Activated CD4-positive, alpha-beta T cell treated with anti-CD3 and anti-CD28 coated beads, Interleukin-2, amount 50 U/mL, for 16 hours (primary cell): Measurements from ENCODE around the gene DGLUCY.

ENCODE experiments used
- DNase-seq: peaks from one replicate; pipeline ENCODE4 v3.0.0-alpha.2; 2020

The DGLUCY gene

DNA sequence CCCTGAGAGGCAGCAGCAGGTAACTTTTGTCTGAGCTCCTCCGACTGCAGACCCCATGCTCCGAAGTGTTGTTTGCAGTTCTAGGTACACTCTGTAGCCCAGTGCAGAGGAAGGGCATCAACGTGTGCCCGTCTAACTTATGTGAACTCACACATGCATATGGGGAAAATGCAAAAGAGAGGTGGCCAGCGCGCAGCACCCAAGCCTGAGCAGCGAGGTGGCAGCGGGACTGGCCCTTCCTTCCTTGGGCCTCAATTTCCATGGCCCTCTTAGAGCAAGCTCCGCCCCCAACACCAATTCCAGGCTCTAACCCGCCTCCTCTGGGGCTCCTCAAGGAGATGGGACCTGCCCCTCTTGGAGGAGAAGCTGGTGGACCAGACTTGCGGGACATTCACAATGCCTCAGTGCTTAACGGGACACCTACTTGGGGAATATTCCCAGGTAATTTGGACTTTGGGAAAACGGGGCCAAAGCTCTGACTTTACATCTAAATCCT is 102.9 kb downstream of the DGLUCY start:
- DNase-seq: no peak

DNA sequence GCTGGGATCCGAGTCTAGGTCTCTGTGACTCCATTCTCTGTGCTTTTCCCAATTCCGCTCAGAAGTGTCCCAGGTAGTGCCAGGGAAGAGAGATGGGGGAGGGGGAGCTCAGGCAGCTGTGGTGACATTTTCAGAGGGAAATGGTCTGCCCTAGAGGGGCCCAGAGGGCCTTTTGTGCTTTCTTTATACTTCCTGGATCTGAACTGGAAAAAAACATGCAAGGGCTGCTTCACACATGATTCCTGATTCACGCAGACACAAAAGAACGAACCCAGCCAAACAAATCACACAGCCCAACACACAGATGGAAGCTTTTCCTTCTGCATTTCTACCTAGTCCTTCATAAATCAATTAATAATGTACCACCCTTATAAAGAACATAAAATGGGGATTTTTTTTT is 104.1 kb downstream of the DGLUCY start:
- no peak for DNase-seq

DNA sequence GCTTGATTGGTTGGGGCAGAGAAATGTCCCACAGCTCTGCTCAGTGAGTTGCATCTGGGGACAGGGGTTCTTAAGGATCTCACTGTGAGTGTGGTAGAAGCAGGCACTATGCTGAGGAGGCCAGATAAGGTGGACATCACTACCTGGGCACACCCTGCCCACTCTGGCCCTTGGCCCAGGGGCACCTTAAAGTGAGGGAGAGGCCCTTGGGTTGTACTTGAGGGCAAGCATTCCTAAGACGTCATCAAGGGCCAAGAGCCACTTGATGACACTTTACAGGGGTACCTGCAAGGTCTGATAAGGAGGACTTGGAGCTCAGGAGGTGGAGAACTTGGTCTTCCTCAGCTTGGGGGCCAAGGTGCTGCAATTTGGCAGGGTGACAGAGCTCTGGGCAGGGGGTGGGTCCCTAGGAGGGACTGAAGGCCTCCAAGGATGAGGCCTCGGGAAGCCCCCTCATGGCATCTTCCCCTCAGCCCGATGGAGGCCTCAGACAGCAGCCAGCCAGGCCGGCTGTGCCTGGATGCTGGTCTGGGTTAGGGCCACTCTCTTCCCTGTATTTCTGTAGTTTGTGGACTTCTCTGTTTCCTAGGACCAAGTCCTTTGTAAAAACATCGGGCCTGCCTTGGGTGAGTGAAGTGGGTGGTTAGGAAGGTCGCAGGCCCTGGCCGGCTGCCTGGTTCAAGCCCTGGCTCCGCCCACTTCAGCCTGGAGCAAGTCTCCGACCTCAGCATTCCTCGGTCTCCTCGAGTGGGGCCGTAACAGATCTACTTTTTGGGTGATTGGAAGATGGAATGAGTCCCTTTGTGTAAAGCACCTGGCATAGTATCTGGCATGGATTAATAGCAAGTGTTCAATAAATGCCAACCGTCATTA is 105.9 kb downstream of the DGLUCY start:
- DNase-seq: no peak

DNA sequence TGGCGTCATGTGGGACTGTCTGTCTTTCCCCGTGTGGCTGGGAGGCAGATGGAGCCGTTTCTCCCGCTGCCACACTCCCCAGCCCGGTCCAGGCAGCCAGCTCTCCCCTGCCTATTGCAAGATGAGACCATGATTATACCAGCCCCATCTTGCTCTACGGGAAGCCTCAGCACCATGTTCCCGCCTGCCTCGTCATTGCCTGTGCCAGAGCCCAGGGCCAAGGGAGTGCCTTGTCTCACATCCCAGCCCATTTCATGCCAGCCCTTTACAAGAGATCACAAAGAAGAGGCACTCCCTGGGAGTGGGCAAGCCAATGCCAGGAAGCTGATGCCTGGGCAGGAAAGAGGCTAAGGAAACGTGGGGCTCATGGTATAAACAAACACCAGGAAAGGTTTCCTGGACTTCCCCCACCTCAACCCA is 106.7 kb downstream of the DGLUCY start:
- no peak for DNase-seq

DNA sequence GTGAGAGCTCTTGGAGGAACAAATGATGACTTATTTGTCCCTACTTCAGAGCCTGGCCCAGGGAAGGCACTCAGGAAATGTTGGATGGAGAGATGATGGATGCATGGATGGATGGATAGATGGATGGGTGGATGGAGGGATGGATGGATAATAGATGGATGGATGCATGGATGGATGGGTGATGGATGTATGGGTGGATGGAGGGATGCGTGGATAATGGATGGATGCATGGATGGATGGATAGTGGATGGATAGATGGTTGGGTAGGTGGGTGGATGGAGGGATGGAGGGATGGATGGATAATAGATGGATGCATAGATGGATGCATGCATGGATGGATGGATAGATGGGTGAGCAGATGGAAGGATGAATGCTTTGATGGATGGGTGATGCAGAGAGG is 107.4 kb downstream of the DGLUCY start:
- no peak for DNase-seq

DNA sequence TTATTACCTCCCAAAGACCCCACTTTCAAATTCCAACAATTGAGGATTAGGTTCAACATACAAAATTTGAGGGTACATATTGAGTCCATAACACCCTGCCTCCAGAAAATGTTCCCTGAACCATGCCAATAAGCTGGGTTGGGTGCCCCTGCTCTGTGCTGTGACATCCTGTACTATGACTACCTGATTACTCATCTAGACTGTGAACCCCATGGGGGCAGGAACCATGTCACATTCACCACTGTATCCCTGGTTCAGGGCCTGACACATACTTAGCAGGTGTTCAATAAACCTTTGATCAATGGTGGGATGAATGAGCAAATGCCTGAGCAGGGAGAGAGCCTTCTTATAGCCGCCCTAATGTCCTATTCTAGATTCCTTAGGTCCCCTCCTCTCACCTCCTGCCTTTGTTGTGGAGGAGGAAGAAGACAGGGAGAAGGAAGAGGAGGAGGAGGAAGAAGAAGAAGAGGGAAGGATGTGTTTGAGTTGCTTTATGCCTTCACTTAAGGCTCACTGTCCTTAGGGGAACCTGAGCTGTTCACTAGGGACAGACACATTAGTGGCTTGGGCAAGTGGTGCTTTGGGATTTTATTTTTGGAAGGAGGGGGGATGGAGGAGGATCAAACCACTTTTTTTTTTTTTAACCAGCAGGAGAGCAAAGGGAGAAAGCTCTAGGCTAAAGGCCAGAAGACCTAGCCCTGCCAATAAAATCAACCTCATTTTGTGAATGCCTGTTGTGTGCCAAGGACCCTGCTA is 109.3 kb downstream of the DGLUCY start:
- peak; percentile 52 for DNase-seq

DNA sequence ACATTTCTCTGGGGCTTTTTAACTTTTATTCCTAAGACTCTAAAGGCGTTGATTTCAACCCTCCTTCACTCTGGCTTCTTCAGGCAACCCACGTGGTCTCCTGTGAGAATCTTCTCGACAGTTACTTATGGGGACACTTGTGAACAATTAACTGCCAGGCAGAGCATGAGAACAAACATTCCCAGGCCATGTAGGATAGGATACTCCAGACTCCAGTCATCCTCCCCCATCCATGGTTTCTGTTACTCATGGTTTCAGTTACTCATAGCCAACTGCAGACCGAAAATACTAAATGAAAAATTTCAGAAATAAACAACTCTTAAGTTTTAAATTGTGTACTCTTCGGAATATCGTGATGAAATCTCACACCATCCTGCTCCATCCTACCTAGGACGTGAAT is 111.2 kb downstream of the DGLUCY start:
- no peak for DNase-seq

DNA sequence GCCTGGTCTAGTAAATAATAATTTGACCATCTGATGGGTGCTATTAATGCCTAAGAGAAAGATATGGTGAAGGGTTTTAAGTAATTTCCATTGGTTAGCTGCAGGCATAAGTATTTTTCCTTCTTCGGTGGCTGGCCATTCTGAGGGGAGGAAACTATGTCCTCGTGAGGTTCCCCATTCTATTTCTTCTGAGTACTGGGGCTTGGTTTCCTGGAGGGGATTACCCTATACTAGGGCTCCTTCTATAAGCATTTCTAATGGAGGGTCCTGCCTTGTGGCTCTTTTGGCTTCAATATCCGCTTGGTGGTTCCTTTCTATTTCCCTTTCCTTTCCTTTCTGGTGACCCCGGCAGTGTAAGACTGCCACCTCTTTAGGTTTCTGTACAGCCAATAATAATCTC is 112.5 kb downstream of the DGLUCY start:
- DNase-seq: peak; percentile 41

DNA sequence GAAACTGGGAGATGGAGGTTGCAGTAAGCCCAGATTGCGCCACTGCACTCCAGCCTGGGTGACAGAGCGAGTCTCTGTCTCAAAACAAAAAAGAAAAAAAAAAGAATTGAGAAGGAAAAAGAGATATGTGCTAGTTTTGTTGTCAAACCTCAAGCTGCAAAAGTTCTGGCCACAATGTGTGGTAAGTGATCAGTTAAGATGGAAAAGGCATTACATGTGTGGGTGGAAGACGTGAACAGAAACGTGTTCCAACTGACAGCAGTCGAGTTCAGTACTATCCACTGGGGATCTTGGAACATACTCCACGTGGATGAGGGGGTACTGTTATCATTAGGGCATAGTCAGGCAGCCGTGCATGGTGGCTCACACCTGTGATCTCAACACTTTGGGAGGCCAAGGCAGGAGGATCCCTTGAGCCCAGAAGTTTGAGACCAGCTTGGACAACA is 113.3 kb downstream of the DGLUCY start:
- peak; percentile 78 for DNase-seq

DNA sequence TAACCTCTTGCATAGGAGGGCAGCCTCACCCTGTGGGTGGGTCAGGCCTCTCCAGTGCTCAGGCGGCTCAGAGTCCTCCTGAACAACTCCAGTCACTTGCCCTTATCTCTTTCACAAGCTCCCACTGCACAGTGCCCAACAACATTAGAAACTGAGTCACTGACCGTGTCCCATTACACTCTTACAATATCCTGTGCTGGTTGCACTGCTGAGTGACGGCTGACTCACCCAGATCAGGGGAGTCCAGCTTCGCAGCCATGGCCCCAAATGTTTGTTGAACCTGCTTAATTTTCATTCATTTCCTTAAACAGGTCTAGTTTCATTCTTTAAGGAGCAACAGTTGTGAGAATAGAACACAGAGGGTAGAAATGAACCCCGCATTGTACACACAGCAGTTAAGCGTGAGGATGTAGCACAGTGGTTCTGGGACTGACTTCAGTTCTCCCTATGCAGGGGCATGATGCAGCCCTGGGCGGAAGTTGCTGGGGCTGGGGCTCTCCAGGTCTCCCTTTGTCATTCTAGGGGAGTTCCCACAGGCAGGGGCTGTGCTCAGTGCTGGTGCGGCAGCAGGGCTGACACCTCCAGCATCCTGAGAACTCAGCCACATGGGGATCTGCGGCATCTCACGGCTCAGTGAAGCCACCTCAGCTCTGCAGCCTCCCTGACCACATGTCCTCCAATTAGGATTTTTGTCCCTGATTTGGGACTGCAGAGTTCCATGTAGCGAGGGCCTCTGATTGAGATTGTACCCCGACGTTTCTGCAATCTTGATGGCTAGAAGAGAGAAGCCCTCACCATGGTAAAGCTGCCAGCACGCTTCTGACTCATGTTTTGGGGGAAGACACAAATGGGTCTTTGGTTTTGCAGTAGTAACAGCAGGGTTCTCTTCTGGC is 114.5 kb downstream of the DGLUCY start:
- peak; percentile 96 for DNase-seq

DNA sequence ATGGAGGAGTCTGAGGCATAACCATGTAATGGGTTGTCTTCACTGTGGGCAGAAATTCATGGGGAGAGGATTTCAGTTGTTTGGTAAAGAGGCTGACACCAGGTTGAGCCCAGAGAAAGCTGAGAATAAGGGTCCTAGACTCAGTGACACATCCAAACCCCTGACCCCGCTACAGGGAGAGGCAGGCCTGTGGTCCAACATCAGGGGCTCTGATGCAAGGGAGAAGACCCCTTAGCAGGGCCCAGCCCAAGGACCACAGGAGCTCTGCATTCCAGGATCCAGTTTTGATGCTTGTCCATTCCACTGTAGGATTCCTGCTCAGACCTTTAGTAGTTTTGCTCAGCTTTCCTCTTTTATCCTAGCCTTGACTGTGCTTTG is 115.1 kb downstream of the DGLUCY start:
- DNase-seq: no peak

DNA sequence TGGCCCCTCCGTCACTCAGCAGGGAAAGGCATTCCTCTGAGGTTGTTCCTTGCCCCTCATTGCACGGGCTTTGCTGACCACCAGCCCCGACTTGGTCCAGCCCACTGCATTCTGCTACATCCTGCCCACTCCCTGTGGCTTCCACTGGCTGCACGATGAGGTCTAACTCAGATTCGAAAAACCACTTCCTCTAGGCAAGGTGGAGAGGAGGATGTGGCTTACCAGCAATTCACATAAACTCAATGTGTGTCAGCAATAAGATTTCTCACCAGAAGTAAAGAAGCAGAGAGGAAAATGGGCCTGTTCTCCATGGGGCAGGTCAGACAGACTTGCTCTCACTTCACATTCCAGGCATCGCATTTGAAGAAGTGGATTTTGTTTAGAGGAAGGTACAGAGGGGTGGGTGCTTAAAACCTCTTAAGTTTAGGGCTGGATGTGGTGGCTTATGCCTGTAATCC is 115.9 kb downstream of the DGLUCY start:
- DNase-seq: peak; percentile 95

DNA sequence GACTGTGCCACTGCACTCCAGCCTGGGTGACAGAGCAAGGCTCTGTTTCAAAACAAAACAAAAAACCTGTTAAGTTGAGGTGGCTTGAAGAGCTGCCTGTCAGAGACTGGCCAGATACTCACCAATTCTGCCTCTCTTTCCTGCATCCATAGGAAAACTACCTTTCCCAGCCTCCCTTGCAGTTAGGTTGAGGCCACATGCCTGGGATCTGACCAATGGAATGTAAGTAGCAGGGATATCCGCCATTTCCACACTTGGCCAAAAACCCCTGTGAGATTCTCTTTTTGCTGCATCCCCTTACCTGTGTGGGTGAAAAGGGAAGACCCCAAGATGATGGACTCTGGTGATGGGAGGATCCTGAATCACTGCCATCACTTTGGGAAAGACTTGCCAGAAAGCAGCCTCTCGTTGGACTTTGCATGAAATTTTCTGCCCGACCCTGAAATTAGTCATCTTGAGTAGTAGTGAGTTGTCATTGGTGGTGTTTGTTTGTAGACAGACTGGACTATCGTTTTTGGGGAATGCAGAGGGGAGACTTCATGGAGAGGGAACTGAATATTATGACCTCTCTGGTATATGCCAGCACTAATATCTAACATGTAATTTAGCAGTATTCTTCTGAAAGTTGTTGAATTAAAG is 116.6 kb downstream of the DGLUCY start:
- peak; percentile 68 for DNase-seq

DNA sequence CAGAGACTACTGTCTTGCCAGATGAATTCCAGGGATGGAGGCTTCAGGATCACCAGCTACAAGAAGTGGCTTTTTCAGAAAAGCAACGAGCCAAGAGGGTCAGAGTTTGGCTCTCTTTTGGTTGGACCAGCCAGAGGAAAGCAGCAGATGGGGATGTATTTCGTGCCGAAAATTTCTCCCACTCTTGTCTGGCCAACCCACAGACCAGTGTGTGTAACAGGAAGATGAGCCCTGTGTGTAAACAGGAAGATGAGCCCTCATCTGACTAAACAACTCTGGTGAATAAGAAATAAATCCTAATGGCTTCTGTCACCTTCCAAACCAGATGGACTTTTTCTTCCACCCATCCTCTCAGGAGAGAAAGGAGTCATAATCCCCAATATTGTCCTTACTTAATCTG is 117.6 kb downstream of the DGLUCY start:
- no peak for DNase-seq

DNA sequence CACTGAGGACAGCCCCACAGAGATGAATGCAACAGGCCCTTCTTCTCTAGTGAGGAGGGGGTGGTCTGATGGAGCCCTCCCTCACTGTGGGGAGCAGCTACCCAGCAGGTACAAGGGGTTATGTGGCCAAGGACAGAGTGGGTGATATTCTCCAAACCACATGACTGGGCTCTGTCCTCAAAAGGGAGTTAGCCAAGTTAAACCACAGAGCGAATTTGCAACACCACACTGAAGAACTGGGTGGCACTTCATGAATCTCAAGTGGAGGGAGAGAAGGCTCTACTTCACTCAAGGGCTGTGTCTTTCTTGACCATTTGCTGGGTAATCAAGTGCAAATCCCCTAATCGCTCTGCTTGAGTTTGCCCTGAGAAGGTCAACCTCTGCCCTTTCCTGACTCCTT is 118.2 kb downstream of the DGLUCY start:
- DNase-seq: no peak

DNA sequence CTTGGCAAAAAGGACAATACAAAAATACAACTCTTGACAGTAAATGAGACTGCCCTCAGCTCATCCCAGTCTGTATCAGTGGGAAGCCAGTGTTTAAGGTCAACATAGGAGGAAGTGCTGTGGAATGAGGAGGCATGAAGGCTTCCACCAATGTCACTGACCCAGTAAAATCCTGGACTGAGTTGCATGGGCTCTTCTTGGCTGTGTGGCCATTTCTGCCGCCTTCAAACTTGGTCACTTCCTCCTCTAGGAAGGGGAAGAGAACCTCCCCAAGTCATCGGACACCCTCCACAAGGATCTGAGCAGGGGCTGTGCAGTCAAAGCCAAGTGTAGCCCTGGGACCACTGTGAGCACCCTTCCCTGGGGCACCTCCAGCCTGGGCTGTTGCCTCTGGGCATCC is 118.7 kb downstream of the DGLUCY start:
- no peak for DNase-seq

DNA sequence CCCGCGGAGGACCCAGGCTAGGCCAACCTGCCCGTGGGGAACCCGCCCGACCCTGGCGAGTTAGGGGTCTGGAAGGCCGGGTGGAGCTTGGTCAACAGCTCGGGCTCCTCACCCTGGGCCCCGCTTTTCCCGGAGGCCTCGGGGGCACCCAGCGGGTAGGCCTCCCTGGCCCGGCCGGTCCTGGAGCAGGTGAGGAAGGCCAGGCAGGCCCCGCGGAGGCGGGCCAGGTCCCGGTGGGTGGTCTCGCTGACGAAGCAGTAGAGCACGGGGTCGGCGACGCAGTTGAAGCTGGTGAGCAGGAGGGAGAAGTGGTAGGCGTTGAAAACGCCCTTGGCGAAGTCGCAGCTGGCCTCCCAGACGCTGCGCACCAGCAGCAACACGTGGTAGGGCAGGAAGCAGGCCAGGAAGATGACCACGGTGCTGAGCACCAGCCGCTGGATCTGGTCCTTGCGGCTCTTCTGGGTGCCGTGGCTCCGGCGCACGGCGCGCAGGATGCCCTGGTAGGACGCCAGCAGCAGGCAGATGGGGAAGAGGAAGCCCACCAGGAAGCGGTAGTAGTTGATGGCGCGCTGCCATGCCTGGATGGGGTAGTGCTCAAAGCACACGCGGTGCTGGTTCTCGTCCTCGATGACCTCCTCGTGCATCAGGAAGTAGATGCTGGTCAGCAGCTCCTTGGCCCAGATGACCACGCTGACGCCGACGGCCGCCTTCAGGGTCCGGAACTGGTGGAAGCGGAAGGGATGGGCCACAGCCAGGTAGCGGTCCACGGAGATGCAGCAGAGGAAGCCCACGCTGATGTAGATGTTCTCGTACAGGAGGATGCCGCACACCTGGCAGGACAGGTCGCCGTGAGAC is 120.3 kb downstream of the DGLUCY start:
- no peak for DNase-seq

DNA sequence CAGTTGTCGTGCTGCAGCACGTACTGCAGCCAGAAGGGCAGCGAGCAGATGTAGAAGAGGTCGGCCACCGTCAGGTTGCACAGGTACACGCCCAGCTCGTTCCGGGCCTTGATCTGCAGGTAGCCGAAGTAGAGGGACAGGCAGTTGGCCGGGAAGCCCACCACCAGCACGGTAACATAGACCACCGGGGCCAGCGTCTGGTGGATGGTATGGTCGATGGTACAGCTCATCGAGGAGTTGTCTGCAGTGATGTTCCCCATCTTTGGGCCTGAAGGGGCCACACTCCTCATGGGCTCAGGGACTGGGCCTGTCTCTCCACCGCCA is 120.9 kb downstream of the DGLUCY start:
- DNase-seq: no peak

DNA sequence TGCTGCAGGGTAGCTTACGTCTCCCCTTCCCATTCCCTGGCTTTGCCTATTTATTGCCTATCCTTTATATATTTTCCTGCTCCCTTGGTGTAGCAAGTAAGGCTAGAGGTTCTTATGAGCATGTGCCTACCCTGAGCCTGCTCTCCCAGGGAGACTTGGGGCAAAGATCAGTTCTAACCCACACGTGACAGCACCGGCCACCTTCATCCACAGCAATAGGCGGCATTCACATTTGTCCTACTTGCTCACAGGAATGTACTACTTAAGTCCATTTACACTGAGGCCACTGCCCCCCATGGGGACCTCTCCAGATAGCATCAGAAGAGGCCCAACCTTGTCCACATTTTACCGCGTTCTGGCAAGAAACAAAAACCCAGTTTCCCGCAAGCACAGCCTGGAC is 122.0 kb downstream of the DGLUCY start:
- no peak for DNase-seq

DNA sequence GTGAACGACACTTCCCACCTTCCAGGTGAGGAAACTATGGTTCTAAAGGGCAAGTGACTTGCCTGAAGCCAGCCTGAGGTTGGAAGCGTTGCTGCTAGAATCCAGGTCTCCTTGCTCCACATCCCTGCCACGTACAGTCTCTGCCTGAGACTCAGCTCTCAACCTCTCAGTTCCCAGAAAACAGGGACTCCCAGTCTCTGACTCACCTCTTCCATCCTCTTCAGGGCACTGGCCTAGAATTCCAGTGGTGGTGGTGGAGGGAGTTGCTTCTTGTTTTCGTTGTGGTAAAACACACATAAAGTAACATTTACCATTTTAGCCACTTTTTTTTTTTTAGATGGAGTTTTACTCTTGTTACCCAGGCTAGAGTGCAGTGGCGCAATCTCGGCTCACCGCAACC is 123.3 kb downstream of the DGLUCY start:
- DNase-seq: no peak

DNA sequence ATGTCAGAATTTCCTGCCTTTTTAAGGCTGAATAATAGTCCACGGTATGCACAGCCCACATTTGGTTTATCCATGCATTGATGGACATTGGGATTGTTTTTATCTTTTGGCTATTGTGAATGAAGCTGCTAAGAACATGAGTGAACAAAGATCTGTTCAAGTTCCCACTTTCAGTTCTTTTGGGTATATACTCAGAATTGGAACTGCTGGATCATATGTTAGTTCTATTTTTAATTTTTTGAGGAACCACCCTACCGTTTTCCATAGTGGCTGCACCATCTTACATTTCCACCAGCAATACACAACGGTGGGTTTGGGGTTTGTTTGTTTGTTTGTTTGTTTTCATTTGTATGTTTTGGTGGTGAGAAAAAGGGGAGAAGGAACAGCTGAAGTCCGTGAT is 124.2 kb downstream of the DGLUCY start:
- no peak for DNase-seq

DNA sequence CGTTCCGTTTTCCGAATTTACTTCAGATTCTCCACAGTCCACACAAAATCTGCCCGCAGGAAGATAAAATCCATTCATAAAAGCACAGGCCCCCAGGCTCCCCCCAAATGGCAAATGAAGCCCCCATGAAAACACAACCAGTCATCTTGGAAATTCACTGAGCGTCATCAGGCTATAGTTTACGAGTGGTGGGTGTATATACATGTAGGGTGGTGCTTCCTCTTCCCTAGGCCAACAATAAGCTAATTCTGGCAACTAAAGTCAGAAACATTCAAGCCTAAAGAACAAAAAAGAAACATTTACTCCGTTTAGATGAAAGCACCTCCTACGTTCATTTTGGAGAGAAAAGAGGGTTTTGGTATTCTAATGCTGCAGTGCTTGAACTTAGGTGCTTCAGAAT is 124.8 kb downstream of the DGLUCY start:
- DNase-seq: no peak
